Thyroid gland (tissue), 4 donors: ENCODE results near the gene GPC1.

Experiments
- POLR2A ChIP-seq, 2 donors: fragments of 450-650 bp; IDR thresholded peaks; one replicate each; pipeline ENCODE4 v1.6.1; 2017; ENCODE audit warnings: antibody characterized with exemption in 2 of 2, mild to moderate bottlenecking in 2 of 2, moderate library complexity in 1 of 2
- TF ChIP-seq, protein P1 (sequence below), 6 experiments: fragments of 200-600 bp in 3 of 6; fragments of 450-650 bp in 3 of 6; sonication (generic) in 3 of 6; IDR thresholded peaks; one replicate each; pipeline ENCODE4 v1.5.1; 2016 to 2019; ENCODE audit warnings: antibody characterized with exemption in 6 of 6, mild to moderate bottlenecking in 2 of 6, inconsistent platforms in 1 of 6, moderate library complexity in 1 of 6

DNA sequence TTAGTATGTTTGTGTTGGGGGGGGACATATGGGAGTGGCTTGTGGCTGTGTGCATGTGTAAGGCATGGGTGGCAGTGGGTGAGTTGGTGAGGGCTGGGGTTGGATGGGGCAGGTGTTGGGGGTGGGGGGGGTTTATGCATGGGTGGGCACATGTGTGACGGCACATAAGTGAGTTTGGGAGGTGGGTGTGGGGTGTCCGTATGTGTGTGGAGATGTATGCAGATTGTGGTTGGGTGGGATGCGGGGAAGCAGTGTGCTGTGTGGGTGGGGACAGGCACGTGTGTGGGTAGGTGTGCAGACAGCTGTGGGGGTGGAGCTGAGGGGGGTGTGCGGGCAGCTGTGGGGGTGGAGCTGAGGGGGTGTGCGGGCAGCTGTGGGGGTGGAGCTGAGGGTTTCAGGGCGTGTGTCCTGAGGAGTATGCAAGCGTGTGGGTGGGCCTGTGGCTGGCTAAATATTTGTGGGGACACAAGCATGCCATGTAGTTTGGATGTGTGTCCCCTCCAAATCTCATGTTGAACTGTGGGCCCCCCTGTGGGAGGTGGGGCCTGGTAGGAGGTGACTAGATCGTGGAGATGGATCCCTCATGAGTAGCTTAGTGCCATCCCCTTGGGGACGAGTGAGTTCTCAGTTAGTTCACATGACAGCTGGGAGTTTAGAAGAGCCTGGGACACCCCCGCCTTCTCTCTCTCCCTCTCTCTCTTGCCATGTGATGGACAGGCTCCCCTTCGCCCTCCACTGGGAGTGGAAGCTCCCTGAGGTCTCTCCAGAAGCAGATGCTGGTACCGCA lies 62.9 kb downstream of the GPC1 start:
- TF ChIP-seq, protein P1, sequence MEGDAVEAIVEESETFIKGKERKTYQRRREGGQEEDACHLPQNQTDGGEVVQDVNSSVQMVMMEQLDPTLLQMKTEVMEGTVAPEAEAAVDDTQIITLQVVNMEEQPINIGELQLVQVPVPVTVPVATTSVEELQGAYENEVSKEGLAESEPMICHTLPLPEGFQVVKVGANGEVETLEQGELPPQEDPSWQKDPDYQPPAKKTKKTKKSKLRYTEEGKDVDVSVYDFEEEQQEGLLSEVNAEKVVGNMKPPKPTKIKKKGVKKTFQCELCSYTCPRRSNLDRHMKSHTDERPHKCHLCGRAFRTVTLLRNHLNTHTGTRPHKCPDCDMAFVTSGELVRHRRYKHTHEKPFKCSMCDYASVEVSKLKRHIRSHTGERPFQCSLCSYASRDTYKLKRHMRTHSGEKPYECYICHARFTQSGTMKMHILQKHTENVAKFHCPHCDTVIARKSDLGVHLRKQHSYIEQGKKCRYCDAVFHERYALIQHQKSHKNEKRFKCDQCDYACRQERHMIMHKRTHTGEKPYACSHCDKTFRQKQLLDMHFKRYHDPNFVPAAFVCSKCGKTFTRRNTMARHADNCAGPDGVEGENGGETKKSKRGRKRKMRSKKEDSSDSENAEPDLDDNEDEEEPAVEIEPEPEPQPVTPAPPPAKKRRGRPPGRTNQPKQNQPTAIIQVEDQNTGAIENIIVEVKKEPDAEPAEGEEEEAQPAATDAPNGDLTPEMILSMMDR (IDR thresholded peaks at IDR 0.05) = no peak
- TF ChIP-seq POLR2A (IDR thresholded peaks at IDR 0.05) = no peak
